ENCODE results near the gene GJD3. TPM values are rescaled to one million over a fixed set of nuclear protein-coding genes. Genes with fewer than 3 reads are reported as not detected.

The GJD3 gene
- total and polyA plus RNA-seq, 9 of the 15 experiments (the other 6 are each of a cell fraction or from before 2014, with no cell fraction given) = 0.17 to 0.38 TPM; not detected in 7

DNA sequence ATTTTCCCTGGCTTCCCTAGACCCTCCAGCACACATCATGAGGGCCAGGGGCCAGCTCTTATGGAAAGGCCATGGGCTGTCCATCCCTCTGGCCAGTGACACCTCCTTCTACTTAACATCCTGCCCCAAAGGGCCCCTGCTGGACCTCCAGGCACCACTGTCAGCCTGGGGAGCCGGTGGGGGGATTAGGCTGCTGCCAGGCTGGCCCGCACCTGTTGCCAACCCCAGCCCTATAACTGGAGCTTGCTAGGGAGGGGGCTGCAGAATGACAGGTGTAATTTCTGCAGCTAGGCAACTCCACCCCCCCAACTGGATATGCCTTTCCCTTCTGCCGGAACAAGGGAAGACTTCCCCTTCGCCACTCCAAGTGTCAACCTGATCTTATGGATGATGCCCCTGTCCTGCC lies 43.0 kb downstream of the GJD3 start:
- in situ Hi-C loops (cut with MboI) (no loop called here), intact Hi-C loops (cut with micrococcal nuclease) (no loop called here)
- CTCF ChIA-PET (ENCODE audit: low intra/inter-chr PET ratio) = no interaction called here
- 50% methylated on average over 4 of the region's 4 CpGs for WGBS (ENCODE audit: insufficient coverage, low coverage, missing lambda C conversion rate)
- no peak for DNase-seq (ENCODE audit: extremely low read depth in 1 of 4, low spot score in 3 of 4)
- no peak for FAIRE-seq
- H3K9me3 ChIP-seq (replicated peaks; ENCODE audit: control insufficient read depth, insufficient read depth, low read depth, low read length) = no peaks in the 10 kb centered on the region
- peaks cover 3% of the 10 kb centered on the region; the same call in 1 of the 2 replicates for H4K20me1 ChIP-seq (replicated peaks; ENCODE audit: control insufficient read depth, insufficient read depth, low read length)
- peak overlapping the region; percentile 23; the same call in 2 of the 3 replicates for H3K27ac ChIP-seq (ENCODE audit: extremely low read depth, low read depth, low read length)
- H2AFZ ChIP-seq (ENCODE audit: low read depth, low read length) = no peak overlapping the region
- H3K9ac ChIP-seq (ENCODE audit: insufficient read depth in 1 of 2, low read depth in 2 of 2, low read length in 2 of 2) = peak overlapping the region in 1 of 2 experiments; percentile 94; a peak in 1 of 4 replicates
- no peaks in the 10 kb centered on the region for H3K27me3 ChIP-seq (ENCODE audit: control insufficient read depth in 2 of 2, insufficient read depth in 2 of 2, low read length in 2 of 2)
- H3K4me2 ChIP-seq (ENCODE audit: insufficient read depth, low read length) = peak overlapping the region; percentile 89
- no peak for TF ChIP-seq ZNF696 (CRISPR knock-in tag; conservative IDR thresholded peaks at IDR 0.05)
- TF ChIP-seq, protein P1, sequence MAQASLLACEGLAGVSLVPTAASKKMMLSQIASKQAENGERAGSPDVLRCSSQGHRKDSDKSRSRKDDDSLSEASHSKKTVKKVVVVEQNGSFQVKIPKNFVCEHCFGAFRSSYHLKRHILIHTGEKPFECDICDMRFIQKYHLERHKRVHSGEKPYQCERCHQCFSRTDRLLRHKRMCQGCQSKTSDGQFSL (CRISPR knock-in tag; IDR thresholded peaks at IDR 0.05) = 0 out of 2 replicates have a peak, but pooled peaks have one; percentile 58
- TF ChIP-seq, protein P1 (tag; IDR thresholded peaks at IDR 0.05) = no peak
- peaks cover 51 to 74% of the 10 kb centered on the region in 2 experiments for H3K4me1 ChIP-seq (replicated peaks in 1 of 2; ENCODE audit: control insufficient read depth in 2 of 2, insufficient read depth in 2 of 2, low read length in 2 of 2)
- H3K4me3 ChIP-seq = no peak overlapping the region
- peaks cover 80% of the 10 kb centered on the region for H3K79me2 ChIP-seq (ENCODE audit: control insufficient read depth, insufficient read depth, low read length)
- H3K9me1 ChIP-seq (ENCODE audit: control insufficient read depth, insufficient read depth, low read length) = peaks cover 6% of the 10 kb centered on the region
- no peak for ATAC-seq
- POLR2A ChIA-PET = interaction anchor here (0.8 kb wide), 1 partner anchor 9 kb away, joined by 5 read pairs; no protein-coding TSS in a partner anchor
- H3K36me3 ChIP-seq (ENCODE audit: control insufficient read depth, insufficient read depth, low read length) = no peaks in the 10 kb centered on the region
- BruUV-seq (replicated peaks) = no TSS peak

All from K562 (cell line).